GM12874 (cell line): Measurements from ENCODE around the gene PSMC5.

ENCODE experiments used
- TF ChIP-seq, protein P1 (sequence below): IDR thresholded peaks from 2 replicates; pipeline ENCODE4 v1.5.1; 2011; ENCODE audit warnings: low read depth, mild to moderate bottlenecking, control low read depth, low read length, moderate library complexity; ENCODE audit not compliant: insufficient read depth

Gene PSMC5

GRCh38 chr17:63880706-63881105, 53.5 kb downstream of the PSMC5 start:
- TF ChIP-seq, protein P1, sequence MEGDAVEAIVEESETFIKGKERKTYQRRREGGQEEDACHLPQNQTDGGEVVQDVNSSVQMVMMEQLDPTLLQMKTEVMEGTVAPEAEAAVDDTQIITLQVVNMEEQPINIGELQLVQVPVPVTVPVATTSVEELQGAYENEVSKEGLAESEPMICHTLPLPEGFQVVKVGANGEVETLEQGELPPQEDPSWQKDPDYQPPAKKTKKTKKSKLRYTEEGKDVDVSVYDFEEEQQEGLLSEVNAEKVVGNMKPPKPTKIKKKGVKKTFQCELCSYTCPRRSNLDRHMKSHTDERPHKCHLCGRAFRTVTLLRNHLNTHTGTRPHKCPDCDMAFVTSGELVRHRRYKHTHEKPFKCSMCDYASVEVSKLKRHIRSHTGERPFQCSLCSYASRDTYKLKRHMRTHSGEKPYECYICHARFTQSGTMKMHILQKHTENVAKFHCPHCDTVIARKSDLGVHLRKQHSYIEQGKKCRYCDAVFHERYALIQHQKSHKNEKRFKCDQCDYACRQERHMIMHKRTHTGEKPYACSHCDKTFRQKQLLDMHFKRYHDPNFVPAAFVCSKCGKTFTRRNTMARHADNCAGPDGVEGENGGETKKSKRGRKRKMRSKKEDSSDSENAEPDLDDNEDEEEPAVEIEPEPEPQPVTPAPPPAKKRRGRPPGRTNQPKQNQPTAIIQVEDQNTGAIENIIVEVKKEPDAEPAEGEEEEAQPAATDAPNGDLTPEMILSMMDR: no peak
